ENCODE measurements around the gene COL4A6.

Gene COL4A6

DNA sequence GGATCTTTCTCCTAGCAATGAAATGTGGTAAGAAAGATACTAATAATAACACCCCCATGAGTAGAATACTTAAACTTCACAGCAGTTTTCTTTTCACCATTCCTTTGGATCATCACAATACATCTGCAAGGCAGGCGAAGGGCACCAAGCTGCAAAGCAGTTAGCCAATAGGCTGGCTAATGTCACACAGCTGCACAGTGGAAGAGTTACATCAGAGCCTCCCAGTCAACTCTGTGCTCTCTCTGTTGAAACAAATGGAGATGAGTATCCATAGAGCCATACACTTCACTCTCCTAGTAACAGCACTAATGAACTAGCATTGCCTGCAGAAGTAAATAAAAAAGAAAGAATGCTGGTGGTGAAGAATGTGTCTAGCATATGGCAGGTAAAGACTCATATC lies 207.6 kb downstream of the COL4A6 start:
- no peaks in the 10 kb centered on the region for H3K79me2 ChIP-seq (ENCODE audit: control insufficient read depth, low read length)
- no peak overlapping the region for H3K4me2 ChIP-seq (ENCODE audit: low read length)
- H4K20me1 ChIP-seq (ENCODE audit: control insufficient read depth, insufficient read depth, low read depth, low read length): no peaks in the 10 kb centered on the region
- no peaks in the 10 kb centered on the region for H3K4me1 ChIP-seq (ENCODE audit: control insufficient read depth, low read length)
- H3K27me3 ChIP-seq (ENCODE audit: control insufficient read depth, low read length): no peaks in the 10 kb centered on the region
- H3K9me3 ChIP-seq (ENCODE audit: control insufficient read depth, insufficient read depth, low read length): no peaks in the 10 kb centered on the region
- H3K4me3 ChIP-seq (ENCODE audit: low read length): no peak overlapping the region
- no peaks in the 10 kb centered on the region for H3F3A ChIP-seq (ENCODE audit: control insufficient read depth, insufficient read depth)
- no peak overlapping the region for H3K27ac ChIP-seq (ENCODE audit: low read depth, low read length)
- TF ChIP-seq, protein P1, sequence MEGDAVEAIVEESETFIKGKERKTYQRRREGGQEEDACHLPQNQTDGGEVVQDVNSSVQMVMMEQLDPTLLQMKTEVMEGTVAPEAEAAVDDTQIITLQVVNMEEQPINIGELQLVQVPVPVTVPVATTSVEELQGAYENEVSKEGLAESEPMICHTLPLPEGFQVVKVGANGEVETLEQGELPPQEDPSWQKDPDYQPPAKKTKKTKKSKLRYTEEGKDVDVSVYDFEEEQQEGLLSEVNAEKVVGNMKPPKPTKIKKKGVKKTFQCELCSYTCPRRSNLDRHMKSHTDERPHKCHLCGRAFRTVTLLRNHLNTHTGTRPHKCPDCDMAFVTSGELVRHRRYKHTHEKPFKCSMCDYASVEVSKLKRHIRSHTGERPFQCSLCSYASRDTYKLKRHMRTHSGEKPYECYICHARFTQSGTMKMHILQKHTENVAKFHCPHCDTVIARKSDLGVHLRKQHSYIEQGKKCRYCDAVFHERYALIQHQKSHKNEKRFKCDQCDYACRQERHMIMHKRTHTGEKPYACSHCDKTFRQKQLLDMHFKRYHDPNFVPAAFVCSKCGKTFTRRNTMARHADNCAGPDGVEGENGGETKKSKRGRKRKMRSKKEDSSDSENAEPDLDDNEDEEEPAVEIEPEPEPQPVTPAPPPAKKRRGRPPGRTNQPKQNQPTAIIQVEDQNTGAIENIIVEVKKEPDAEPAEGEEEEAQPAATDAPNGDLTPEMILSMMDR (IDR thresholded peaks at IDR 0.05; ENCODE audit: low read depth, low read length, poor library complexity, severe bottlenecking): no peak
- TF ChIP-seq EZH2phosphoT487 (IDR thresholded peaks at IDR 0.05; ENCODE audit: borderline replicate concordance, low read length): no peak
- H3K36me3 ChIP-seq (ENCODE audit: control insufficient read depth, low read length): no peaks in the 10 kb centered on the region
- no peaks in the 10 kb centered on the region for H3K9me2 ChIP-seq (replicated peaks; ENCODE audit: control insufficient read depth, low read length)

DNA sequence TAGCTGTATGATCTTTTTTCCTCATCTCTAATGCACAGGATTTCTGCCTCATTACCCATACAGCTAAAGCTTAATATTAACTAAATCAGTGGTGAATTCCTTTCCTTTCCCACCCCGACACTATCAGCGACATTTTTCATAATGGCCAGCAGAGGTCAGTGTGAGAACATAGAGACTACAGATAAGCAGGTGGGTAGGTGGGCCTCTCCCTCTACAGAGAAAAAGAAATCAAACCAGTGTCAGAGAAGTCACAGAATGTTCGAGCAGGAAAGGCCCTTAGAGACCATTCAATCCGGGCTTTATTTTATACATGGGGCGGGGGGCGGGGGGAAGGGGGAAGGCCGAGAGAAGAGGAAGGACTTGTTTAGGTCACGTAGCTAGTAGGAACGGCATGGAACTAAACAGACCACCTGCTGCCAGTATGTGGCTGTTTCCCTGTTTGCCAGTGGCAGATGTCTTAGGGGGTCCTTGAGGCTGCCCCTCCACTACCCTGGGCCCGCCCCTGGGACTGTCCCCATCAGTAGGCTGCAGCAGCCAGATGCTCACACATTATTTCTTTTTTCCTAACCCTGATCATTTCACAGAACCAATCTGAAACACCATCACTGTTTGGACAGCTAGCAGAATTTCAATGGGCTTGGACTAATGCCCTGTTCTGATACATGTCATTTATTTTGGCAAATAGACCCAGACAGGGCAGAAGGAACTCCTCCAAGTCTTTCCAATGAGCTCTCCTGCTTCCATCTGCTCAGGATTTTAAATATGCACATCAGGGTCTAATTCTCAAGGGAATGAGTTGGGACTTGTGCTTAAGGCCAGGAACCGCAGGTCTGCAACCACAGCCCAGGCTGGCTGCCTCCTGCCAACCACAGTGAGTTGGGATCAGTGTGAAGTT lies 213.2 kb downstream of the COL4A6 start:
- H3K27ac ChIP-seq (ENCODE audit: low read depth, low read length): no peak overlapping the region
- no peaks in the 10 kb centered on the region for H3K9me3 ChIP-seq (ENCODE audit: control insufficient read depth, insufficient read depth, low read length)
- H3K36me3 ChIP-seq (ENCODE audit: control insufficient read depth, low read length): no peaks in the 10 kb centered on the region
- no peaks in the 10 kb centered on the region for H4K20me1 ChIP-seq (ENCODE audit: control insufficient read depth, insufficient read depth, low read depth, low read length)
- H3K4me1 ChIP-seq (ENCODE audit: control insufficient read depth, low read length): peaks cover 2% of the 10 kb centered on the region; the same call in 1 of the 2 replicates
- no peak overlapping the region for H3K4me2 ChIP-seq (ENCODE audit: low read length)
- H3F3A ChIP-seq (ENCODE audit: control insufficient read depth, insufficient read depth): no peaks in the 10 kb centered on the region
- H3K9me2 ChIP-seq (replicated peaks; ENCODE audit: control insufficient read depth, low read length): no peaks in the 10 kb centered on the region
- H3K4me3 ChIP-seq (ENCODE audit: low read length): no peak overlapping the region
- no peak for TF ChIP-seq EZH2phosphoT487 (IDR thresholded peaks at IDR 0.05; ENCODE audit: borderline replicate concordance, low read length)
- TF ChIP-seq, protein P1 (IDR thresholded peaks at IDR 0.05; ENCODE audit: low read depth, low read length, poor library complexity, severe bottlenecking): peak; percentile 59
- H3K79me2 ChIP-seq (ENCODE audit: control insufficient read depth, low read length): no peaks in the 10 kb centered on the region
- no peaks in the 10 kb centered on the region for H3K27me3 ChIP-seq (ENCODE audit: control insufficient read depth, low read length)

DNA sequence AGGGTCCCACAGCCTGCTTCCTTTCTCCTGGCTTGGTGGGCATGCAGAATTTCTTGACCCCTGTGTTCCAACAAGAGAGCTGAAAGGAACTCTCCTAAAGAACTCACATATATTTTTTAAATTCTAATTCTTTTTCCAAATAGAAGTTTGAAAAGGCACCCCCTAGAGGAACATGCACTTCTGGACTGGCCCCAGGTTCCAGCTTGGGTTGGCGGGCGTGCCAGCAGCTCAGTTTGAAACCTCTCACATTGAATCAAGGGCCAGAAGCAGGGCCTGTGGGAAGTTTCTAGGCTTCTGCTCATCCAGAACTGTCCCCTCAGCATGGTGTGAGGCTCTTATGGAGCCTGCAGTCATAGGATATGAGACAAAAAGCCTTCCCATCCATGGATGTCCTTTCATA lies 214.0 kb downstream of the COL4A6 start:
- H3K4me2 ChIP-seq (ENCODE audit: low read length): no peak overlapping the region
- no peaks in the 10 kb centered on the region for H3K79me2 ChIP-seq (ENCODE audit: control insufficient read depth, low read length)
- H3K9me3 ChIP-seq (ENCODE audit: control insufficient read depth, insufficient read depth, low read length): no peaks in the 10 kb centered on the region
- H3K9me2 ChIP-seq (replicated peaks; ENCODE audit: control insufficient read depth, low read length): no peaks in the 10 kb centered on the region
- H3K27me3 ChIP-seq (ENCODE audit: control insufficient read depth, low read length): no peaks in the 10 kb centered on the region
- no peak overlapping the region for H3K4me3 ChIP-seq (ENCODE audit: low read length)
- no peak overlapping the region for H3K27ac ChIP-seq (ENCODE audit: low read depth, low read length)
- no peaks in the 10 kb centered on the region for H4K20me1 ChIP-seq (ENCODE audit: control insufficient read depth, insufficient read depth, low read depth, low read length)
- H3F3A ChIP-seq (ENCODE audit: control insufficient read depth, insufficient read depth): no peaks in the 10 kb centered on the region
- no peaks in the 10 kb centered on the region for H3K36me3 ChIP-seq (ENCODE audit: control insufficient read depth, low read length)
- TF ChIP-seq EZH2phosphoT487 (IDR thresholded peaks at IDR 0.05; ENCODE audit: borderline replicate concordance, low read length): no peak
- TF ChIP-seq, protein P1 (IDR thresholded peaks at IDR 0.05; ENCODE audit: low read depth, low read length, poor library complexity, severe bottlenecking): no peak
- H3K4me1 ChIP-seq (ENCODE audit: control insufficient read depth, low read length): peaks cover 2% of the 10 kb centered on the region; the same call in 1 of the 2 replicates

Measured in DOHH2 (cell line).